Trophoblast cell (in vitro differentiated cells and primary cell): ENCODE data around the gene KNTC1.

Source experiments
- DNase-seq, 2 donors: peaks; one replicate each; pipeline ENCODE4 v3.0.0-alpha.2; 2016
- H2AFZ ChIP-seq: 2 replicates; pipeline ENCODE4 v1.6.1; 2013; ENCODE audit warnings: low read length, moderate library complexity, mild to moderate bottlenecking; ENCODE audit not compliant: insufficient read depth, poor library complexity
- H2AK5ac ChIP-seq: 2 replicates; pipeline ENCODE4 v1.6.1; 2013; ENCODE audit warnings: mild to moderate bottlenecking, low read length
- H2BK120ac ChIP-seq: 2 replicates; pipeline ENCODE4 v1.6.1; 2013; ENCODE audit warnings: low read length, mild to moderate bottlenecking, moderate library complexity; ENCODE audit not compliant: insufficient read depth, poor library complexity
- H2BK12ac ChIP-seq: 2 replicates; pipeline ENCODE4 v1.6.1; 2013; ENCODE audit warnings: mild to moderate bottlenecking, low read length, moderate library complexity
- H2BK5ac ChIP-seq: 2 replicates; pipeline ENCODE4 v1.6.1; 2013; ENCODE audit warnings: low read length, low read depth, moderate library complexity, mild to moderate bottlenecking; ENCODE audit not compliant: poor library complexity
- H3K14ac ChIP-seq: 2 replicates; pipeline ENCODE4 v1.6.1; 2013; ENCODE audit warnings: mild to moderate bottlenecking, low read length
- H3K18ac ChIP-seq: 2 replicates; pipeline ENCODE4 v1.6.1; 2013; ENCODE audit warnings: mild to moderate bottlenecking, low read length
- H3K23ac ChIP-seq: 2 replicates; pipeline ENCODE4 v1.6.1; 2013; ENCODE audit warnings: low read length
- H3K27ac ChIP-seq: 2 replicates; pipeline ENCODE4 v1.5.1; 2013; ENCODE audit warnings: low read depth, mild to moderate bottlenecking, inconsistent platforms, low read length, moderate library complexity
- H3K27me3 ChIP-seq: 2 replicates; pipeline ENCODE4 v1.6.1; 2013; ENCODE audit warnings: inconsistent platforms, mild to moderate bottlenecking, low read length, moderate library complexity; ENCODE audit not compliant: insufficient read depth
- H3K36me3 ChIP-seq, 2 experiments: 1 replicate in 1 of 2; 2 replicates in 1 of 2; pipeline ENCODE4 v1.6.1; 2013; ENCODE audit warnings: low read length in 2 of 2, mild to moderate bottlenecking in 2 of 2, moderate library complexity in 1 of 2; ENCODE audit not compliant: insufficient read depth in 2 of 2, control insufficient read depth in 1 of 2
- H3K4ac ChIP-seq: 2 replicates; pipeline ENCODE4 v1.6.1; 2013; ENCODE audit warnings: low read depth, mild to moderate bottlenecking, low read length, moderate library complexity
- H3K4me1 ChIP-seq, 2 experiments: 1 replicate in 1 of 2; 2 replicates in 1 of 2; pipeline ENCODE4 v1.6.1; 2013; ENCODE audit warnings: low read length in 2 of 2, mild to moderate bottlenecking in 2 of 2, moderate library complexity in 1 of 2; ENCODE audit not compliant: insufficient read depth in 2 of 2, control insufficient read depth in 1 of 2
- H3K4me2 ChIP-seq: 2 replicates; pipeline ENCODE4 v1.6.1; 2013; ENCODE audit warnings: inconsistent platforms, mild to moderate bottlenecking, low read length, moderate library complexity
- H3K4me3 ChIP-seq: 2 replicates; pipeline ENCODE4 v1.5.1; 2013; ENCODE audit warnings: mild to moderate bottlenecking, low read depth, low read length, inconsistent platforms
- H3K79me1 ChIP-seq: one replicate; pipeline ENCODE4 v1.6.1; 2013; ENCODE audit warnings: low read length
- H3K79me2 ChIP-seq: 2 replicates; pipeline ENCODE4 v1.6.1; 2013; ENCODE audit warnings: low read length, mild to moderate bottlenecking; ENCODE audit not compliant: control insufficient read depth, insufficient read depth, poor library complexity
- H3K9ac ChIP-seq: 2 replicates; pipeline ENCODE4 v1.6.1; 2013; ENCODE audit warnings: mild to moderate bottlenecking, low read length
- H3K9me3 ChIP-seq: 2 replicates; pipeline ENCODE4 v1.6.1; 2013; ENCODE audit warnings: low read depth, mild to moderate bottlenecking, control low read depth, inconsistent platforms, low read length; ENCODE audit not compliant: insufficient read depth
- H4K12ac ChIP-seq: 2 replicates; pipeline ENCODE4 v1.6.1; 2013; ENCODE audit warnings: low read depth, mild to moderate bottlenecking, low read length, moderate library complexity
- H4K8ac ChIP-seq: 2 replicates; pipeline ENCODE4 v1.6.1; 2013; ENCODE audit warnings: low read depth, mild to moderate bottlenecking, low read length, moderate library complexity
- H4K91ac ChIP-seq: one replicate; pipeline ENCODE4 v1.6.1; 2013; ENCODE audit warnings: low read depth, mild to moderate bottlenecking, low read length, moderate library complexity
- WGBS: extraction: QIAGEN DNeasy Blood & Tissue Kit; methylation state at CpG from one replicate; pipeline ENCODE4 v1.1.7; 2013; ENCODE audit warnings: missing lambda C conversion rate; ENCODE audit not compliant: insufficient read length, insufficient coverage; ENCODE audit errors: extremely low coverage; 5-methylcytosine and 5-hydroxymethylcytosine counted together

Gene KNTC1

GRCh38 chr12:122635471-122635870 is 108.4 kb downstream of the KNTC1 start:
- H3K9me3 ChIP-seq, result no peaks in the 10 kb centered on the region
- H3K4me1 ChIP-seq, result no peaks in the 10 kb centered on the region
- H3K27ac ChIP-seq, result no peak overlapping the region
- no peak overlapping the region for H3K4ac ChIP-seq
- no peaks in the 10 kb centered on the region for H3K27me3 ChIP-seq
- no peak overlapping the region for H3K4me2 ChIP-seq
- H3K79me1 ChIP-seq, result no peaks in the 10 kb centered on the region
- H4K91ac ChIP-seq, result no peak overlapping the region
- H2BK12ac ChIP-seq, result no peak overlapping the region
- H2AFZ ChIP-seq, result no peak overlapping the region
- no peak overlapping the region for H3K9ac ChIP-seq
- no peak overlapping the region for H3K18ac ChIP-seq
- no peak overlapping the region for H3K23ac ChIP-seq
- no peak for DNase-seq
- no peak overlapping the region for H4K8ac ChIP-seq
- H3K4me3 ChIP-seq, result no peak overlapping the region
- no CpG with 5 or more reads among the region's 5 CpGs for WGBS
- H4K12ac ChIP-seq, result no peak overlapping the region
- no peak overlapping the region for H2BK5ac ChIP-seq
- no peak overlapping the region for H3K14ac ChIP-seq
- H2BK120ac ChIP-seq, result no peak overlapping the region
- H2AK5ac ChIP-seq, result no peak overlapping the region
- H3K79me2 ChIP-seq, result no peaks in the 10 kb centered on the region
- peaks cover 0 to 3% of the 10 kb centered on the region in 2 experiments for H3K36me3 ChIP-seq

- Histone ChIP-seq H3K4me2 (no peak overlapping the region), H2AK5ac (no peak overlapping the region), H3K9me3 (no peaks in the 10 kb centered on the region), H3K4ac (no peak overlapping the region), H2AFZ (no peak overlapping the region), H3K36me3 (no peaks in the 10 kb centered on the region), H4K12ac (no peak overlapping the region), H2BK12ac (no peak overlapping the region), H3K9ac (no peak overlapping the region), H3K27me3 (no peaks in the 10 kb centered on the region), H3K18ac (no peak overlapping the region), H2BK120ac (no peak overlapping the region), H4K91ac (no peak overlapping the region), H3K79me2 (no peaks in the 10 kb centered on the region), H2BK5ac (no peak overlapping the region), H4K8ac (no peak overlapping the region), H3K4me3 (no peak overlapping the region), H3K4me1 (no peaks in the 10 kb centered on the region), H3K27ac (no peak overlapping the region), H3K14ac (no peak overlapping the region), H3K23ac (no peak overlapping the region), H3K79me1 (no peaks in the 10 kb centered on the region)
- WGBS, result no CpG with 5 or more reads among the region's 7 CpGs
- DNase-seq, result no peak
Observed at GRCh38 chr12:122643207-122643805, 116.3 kb downstream of the KNTC1 start.

GRCh38 chr12:122646517-122647217 is 119.6 kb downstream of the KNTC1 start:
- H3K4me1 ChIP-seq, result no peaks in the 10 kb centered on the region
- H3K18ac ChIP-seq, result no peak overlapping the region
- no peak overlapping the region for H3K27ac ChIP-seq
- H4K8ac ChIP-seq, result no peak overlapping the region
- H3K9me3 ChIP-seq, result no peaks in the 10 kb centered on the region
- no peak overlapping the region for H3K4me2 ChIP-seq
- H3K23ac ChIP-seq, result no peak overlapping the region
- no peaks in the 10 kb centered on the region for H3K79me2 ChIP-seq
- H2BK12ac ChIP-seq, result no peak overlapping the region
- DNase-seq, result peak; percentile 37 to 50
- H3K9ac ChIP-seq, result no peak overlapping the region
- no peaks in the 10 kb centered on the region for H3K79me1 ChIP-seq
- no peak overlapping the region for H4K91ac ChIP-seq
- no peak overlapping the region for H2BK120ac ChIP-seq
- WGBS, result no CpG with 5 or more reads among the region's 8 CpGs
- no peak overlapping the region for H4K12ac ChIP-seq
- H2AK5ac ChIP-seq, result no peak overlapping the region
- no peaks in the 10 kb centered on the region for H3K36me3 ChIP-seq
- H2BK5ac ChIP-seq, result no peak overlapping the region
- H3K14ac ChIP-seq, result no peak overlapping the region
- H2AFZ ChIP-seq, result no peak overlapping the region
- no peaks in the 10 kb centered on the region for H3K27me3 ChIP-seq
- H3K4ac ChIP-seq, result no peak overlapping the region
- no peak overlapping the region for H3K4me3 ChIP-seq

- H4K8ac ChIP-seq, result no peak overlapping the region
- H3K18ac ChIP-seq, result no peak overlapping the region
- no peak overlapping the region for H3K23ac ChIP-seq
- no peaks in the 10 kb centered on the region for H3K79me2 ChIP-seq
- no peaks in the 10 kb centered on the region for H3K36me3 ChIP-seq
- H4K12ac ChIP-seq, result no peak overlapping the region
- H3K79me1 ChIP-seq, result no peaks in the 10 kb centered on the region
- no peak for DNase-seq
- no peak overlapping the region for H2BK5ac ChIP-seq
- no CpG with 5 or more reads among the region's 11 CpGs for WGBS
- H3K27me3 ChIP-seq, result no peaks in the 10 kb centered on the region
- H3K4me3 ChIP-seq, result no peak overlapping the region
- H4K91ac ChIP-seq, result no peak overlapping the region
- H2BK120ac ChIP-seq, result no peak overlapping the region
- H3K4ac ChIP-seq, result no peak overlapping the region
- no peak overlapping the region for H3K4me2 ChIP-seq
- H3K27ac ChIP-seq, result no peak overlapping the region
- H3K9ac ChIP-seq, result no peak overlapping the region
- no peaks in the 10 kb centered on the region for H3K9me3 ChIP-seq
- H3K4me1 ChIP-seq, result no peaks in the 10 kb centered on the region
- no peak overlapping the region for H2AFZ ChIP-seq
- no peak overlapping the region for H2AK5ac ChIP-seq
- H3K14ac ChIP-seq, result no peak overlapping the region
- no peak overlapping the region for H2BK12ac ChIP-seq
Observed at GRCh38 chr12:122651520-122652224, 124.6 kb downstream of the KNTC1 start.
